Panc1 (cell line): Measurements from ENCODE around the gene TMEM163. TPM values are rescaled to one million over a fixed set of nuclear protein-coding genes. Genes with fewer than 3 reads are reported as not detected.

Experiments
- ATAC-seq: fragments of 200-7000 bp; cut with Tn5 transposase; 2 replicates; pipeline ENCODE4 v1.9.1; 2020; ENCODE audit warnings: mild to moderate bottlenecking, moderate library complexity
- BruUV-seq: library from RNA; stranded (reverse); fragments of 400-500 nt; replicated peaks from 2 replicates; lab custom pipeline; 2021; lab: Mats Ljungman, UMichigan
- CTCF ChIA-PET: fragments of 300-600 bp; sonication (Branson Sonifier 250); formaldehyde crosslinking; loops from one replicate; lab custom pipeline; 2022; ENCODE audit warnings: antibody characterized with exemption; lab: Charles Lee
- POLR2A ChIA-PET: fragments of 300-600 bp; sonication (Branson Sonifier 250); formaldehyde crosslinking; loops from one replicate; lab custom pipeline; 2022; ENCODE audit warnings: antibody characterized with exemption; lab: Charles Lee
- DNase-seq: peaks from one replicate; pipeline ENCODE4 v3.0.0-alpha.2; 2010; ENCODE audit warnings: low read depth, low spot score
- H3K27ac ChIP-seq: 2 replicates; pipeline ENCODE4 v1.5.1; 2011; ENCODE audit warnings: mild to moderate bottlenecking, low read length, inconsistent platforms
- H3K27me3 ChIP-seq: fragments of 200-500 bp; sonication (Bioruptor generic); 2 replicates; pipeline ENCODE4 v1.6.0; 2014; ENCODE audit warnings: low read length, inconsistent platforms; ENCODE audit not compliant: control insufficient read depth, insufficient read depth
- H3K36me3 ChIP-seq: fragments of 200-500 bp; sonication (Bioruptor generic); 2 replicates; pipeline ENCODE4 v1.5.1; 2014; ENCODE audit warnings: inconsistent platforms, mild to moderate bottlenecking, low read length, moderate library complexity; ENCODE audit not compliant: control insufficient read depth, insufficient read depth
- H3K4me1 ChIP-seq: 2 replicates; pipeline ENCODE4 v1.5.1; 2011; ENCODE audit warnings: inconsistent platforms, mild to moderate bottlenecking, low read length, moderate library complexity; ENCODE audit not compliant: control insufficient read depth, insufficient read depth
- H3K4me3 ChIP-seq, 2 experiments: 2 replicates each; pipeline ENCODE4 v1.5.1; 2011 to 2012; ENCODE audit warnings: low read depth in 2 of 2, low read length in 2 of 2, mild to moderate bottlenecking in 2 of 2, inconsistent platforms in 1 of 2, moderate library complexity in 1 of 2
- H3K9me3 ChIP-seq: fragments of 200-500 bp; sonication (Bioruptor generic); 2 replicates; pipeline ENCODE4 v1.5.1; 2014; ENCODE audit warnings: low read depth, mild to moderate bottlenecking, inconsistent platforms, low read length, moderate library complexity; ENCODE audit not compliant: control insufficient read depth, insufficient read depth
- POLR2AphosphoS5 ChIP-seq: IDR thresholded peaks from 2 replicates; pipeline ENCODE4 v1.6.1; 2012; ENCODE audit warnings: mild to moderate bottlenecking, low read depth, low read length, moderate library complexity
- SIN3A ChIP-seq: IDR thresholded peaks from 2 replicates; pipeline ENCODE4 v1.6.1; 2012; ENCODE audit warnings: low read depth, mild to moderate bottlenecking, low read length, moderate library complexity, borderline replicate concordance; ENCODE audit not compliant: insufficient read depth
- TCF7L2 ChIP-seq: IDR thresholded peaks from 2 replicates; pipeline ENCODE4 v1.6.1; 2011; ENCODE audit warnings: mild to moderate bottlenecking, low read depth, low read length, inconsistent platforms
- in situ Hi-C: cut with HindIII; loops from 2 replicates; pipeline ENCODE4 v1.10.0; 2016; ENCODE audit warnings: low sequenced_read_pairs, low pct_unique_long_range_greater_than_20kb
- intact Hi-C: fragments of 100-400 bp; cut with micrococcal nuclease; formaldehyde crosslinking; loops from one replicate; pipeline ENCODE4 v1.10.0; 2022; ENCODE audit not compliant: unreplicated experiment
- total RNA-seq: library from RNA; stranded (reverse); gene quantifications from one replicate; pipeline ENCODE4 v1.2.1, GENCODE V29; 2021; ENCODE audit not compliant: unreplicated experiment
- TF ChIP-seq, protein P1 (sequence below), 2 experiments: IDR thresholded peaks; 2 replicates each; pipeline ENCODE4 v1.6.1; 2011 to 2012; ENCODE audit warnings: low read depth in 2 of 2, control low read depth in 1 of 2, low read length in 1 of 2, mild to moderate bottlenecking in 1 of 2, moderate library complexity in 1 of 2; ENCODE audit not compliant: insufficient read depth in 1 of 2
- TF ChIP-seq, protein P2 (sequence below): fragments of 450-650 bp; IDR thresholded peaks from 2 replicates; pipeline ENCODE4 v1.5.1; 2017; ENCODE audit warnings: mild to moderate bottlenecking

TMEM163 gene
- total RNA-seq, 1 experiment from 2014 or later = not detected

DNA sequence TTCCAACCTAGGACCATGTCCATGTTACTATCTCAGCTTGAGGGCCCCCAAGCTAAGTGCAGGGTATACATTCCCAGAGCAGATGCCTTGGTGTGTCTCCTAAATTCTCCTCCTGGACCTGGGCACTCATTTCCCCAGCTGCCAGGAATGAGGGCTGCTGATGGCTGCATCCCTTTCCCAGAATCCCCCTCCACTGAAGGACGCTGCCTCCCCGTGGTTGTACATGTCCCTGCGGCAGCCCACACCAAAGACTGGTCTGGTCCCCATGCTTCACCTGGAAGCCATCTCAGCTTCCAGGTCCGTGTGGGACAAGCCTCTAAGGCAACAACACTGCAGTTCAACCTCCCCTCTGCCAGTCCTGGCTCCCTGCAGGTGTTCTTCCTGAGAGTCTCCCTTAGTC, 14.6 kb downstream of the TMEM163 start:
- no peak overlapping the region for H3K27ac ChIP-seq
- DNase-seq (no peak), ATAC-seq (no peak)
- intact Hi-C loops = no loop called here
- ChIA-PET CTCF (no interaction called here), POLR2A (no interaction called here)
- H3K9me3 ChIP-seq = no peaks in the 10 kb centered on the region
- H3K36me3 ChIP-seq = no peaks in the 10 kb centered on the region
- H3K4me3 ChIP-seq = no peak overlapping the region
- TF ChIP-seq POLR2AphosphoS5 (no peak), SIN3A (no peak), TCF7L2 (no peak)
- TF ChIP-seq, protein P1, sequence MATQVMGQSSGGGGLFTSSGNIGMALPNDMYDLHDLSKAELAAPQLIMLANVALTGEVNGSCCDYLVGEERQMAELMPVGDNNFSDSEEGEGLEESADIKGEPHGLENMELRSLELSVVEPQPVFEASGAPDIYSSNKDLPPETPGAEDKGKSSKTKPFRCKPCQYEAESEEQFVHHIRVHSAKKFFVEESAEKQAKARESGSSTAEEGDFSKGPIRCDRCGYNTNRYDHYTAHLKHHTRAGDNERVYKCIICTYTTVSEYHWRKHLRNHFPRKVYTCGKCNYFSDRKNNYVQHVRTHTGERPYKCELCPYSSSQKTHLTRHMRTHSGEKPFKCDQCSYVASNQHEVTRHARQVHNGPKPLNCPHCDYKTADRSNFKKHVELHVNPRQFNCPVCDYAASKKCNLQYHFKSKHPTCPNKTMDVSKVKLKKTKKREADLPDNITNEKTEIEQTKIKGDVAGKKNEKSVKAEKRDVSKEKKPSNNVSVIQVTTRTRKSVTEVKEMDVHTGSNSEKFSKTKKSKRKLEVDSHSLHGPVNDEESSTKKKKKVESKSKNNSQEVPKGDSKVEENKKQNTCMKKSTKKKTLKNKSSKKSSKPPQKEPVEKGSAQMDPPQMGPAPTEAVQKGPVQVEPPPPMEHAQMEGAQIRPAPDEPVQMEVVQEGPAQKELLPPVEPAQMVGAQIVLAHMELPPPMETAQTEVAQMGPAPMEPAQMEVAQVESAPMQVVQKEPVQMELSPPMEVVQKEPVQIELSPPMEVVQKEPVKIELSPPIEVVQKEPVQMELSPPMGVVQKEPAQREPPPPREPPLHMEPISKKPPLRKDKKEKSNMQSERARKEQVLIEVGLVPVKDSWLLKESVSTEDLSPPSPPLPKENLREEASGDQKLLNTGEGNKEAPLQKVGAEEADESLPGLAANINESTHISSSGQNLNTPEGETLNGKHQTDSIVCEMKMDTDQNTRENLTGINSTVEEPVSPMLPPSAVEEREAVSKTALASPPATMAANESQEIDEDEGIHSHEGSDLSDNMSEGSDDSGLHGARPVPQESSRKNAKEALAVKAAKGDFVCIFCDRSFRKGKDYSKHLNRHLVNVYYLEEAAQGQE (IDR thresholded peaks at IDR 0.05; ENCODE audit: insufficient read depth in 1 of 2, low read depth in 2 of 2, low read length in 1 of 2) = no peak
- TF ChIP-seq, protein P2, sequence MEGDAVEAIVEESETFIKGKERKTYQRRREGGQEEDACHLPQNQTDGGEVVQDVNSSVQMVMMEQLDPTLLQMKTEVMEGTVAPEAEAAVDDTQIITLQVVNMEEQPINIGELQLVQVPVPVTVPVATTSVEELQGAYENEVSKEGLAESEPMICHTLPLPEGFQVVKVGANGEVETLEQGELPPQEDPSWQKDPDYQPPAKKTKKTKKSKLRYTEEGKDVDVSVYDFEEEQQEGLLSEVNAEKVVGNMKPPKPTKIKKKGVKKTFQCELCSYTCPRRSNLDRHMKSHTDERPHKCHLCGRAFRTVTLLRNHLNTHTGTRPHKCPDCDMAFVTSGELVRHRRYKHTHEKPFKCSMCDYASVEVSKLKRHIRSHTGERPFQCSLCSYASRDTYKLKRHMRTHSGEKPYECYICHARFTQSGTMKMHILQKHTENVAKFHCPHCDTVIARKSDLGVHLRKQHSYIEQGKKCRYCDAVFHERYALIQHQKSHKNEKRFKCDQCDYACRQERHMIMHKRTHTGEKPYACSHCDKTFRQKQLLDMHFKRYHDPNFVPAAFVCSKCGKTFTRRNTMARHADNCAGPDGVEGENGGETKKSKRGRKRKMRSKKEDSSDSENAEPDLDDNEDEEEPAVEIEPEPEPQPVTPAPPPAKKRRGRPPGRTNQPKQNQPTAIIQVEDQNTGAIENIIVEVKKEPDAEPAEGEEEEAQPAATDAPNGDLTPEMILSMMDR = no peak
- no peaks in the 10 kb centered on the region for H3K4me1 ChIP-seq
- peaks cover 7% of the 10 kb centered on the region; the same call in 1 of the 2 replicates for H3K27me3 ChIP-seq
- no TSS peak for BruUV-seq
- in situ Hi-C loops = no loop called here

DNA sequence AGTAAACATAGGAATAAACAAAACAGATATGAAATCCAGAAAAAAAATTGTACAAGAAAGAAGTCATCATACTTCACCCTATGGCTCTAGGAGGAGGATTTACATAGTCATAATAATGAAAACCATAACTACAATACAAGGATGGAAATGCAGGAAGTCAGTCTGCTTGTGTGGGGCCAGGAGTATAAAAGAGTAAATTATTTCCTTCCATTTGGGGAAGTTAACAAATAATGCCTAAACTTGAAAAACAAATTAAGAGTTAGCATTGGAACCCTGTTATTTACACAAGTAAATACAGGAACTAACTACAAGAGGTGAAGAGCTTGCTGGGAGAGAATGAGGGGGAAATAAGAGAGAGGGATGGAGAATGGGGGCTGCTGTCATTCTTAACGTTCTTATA, 15.4 kb downstream of the TMEM163 start:
- H3K27ac ChIP-seq = no peak overlapping the region
- no peaks in the 10 kb centered on the region for H3K4me1 ChIP-seq
- no peaks in the 10 kb centered on the region for H3K9me3 ChIP-seq
- TF ChIP-seq POLR2AphosphoS5 (no peak), TCF7L2 (no peak), SIN3A (no peak)
- TF ChIP-seq, protein P1 (IDR thresholded peaks at IDR 0.05; ENCODE audit: insufficient read depth in 1 of 2, low read depth in 2 of 2, low read length in 1 of 2) = no peak
- TF ChIP-seq, protein P2 = no peak
- CTCF ChIA-PET = interaction anchor here (0.6 kb wide), 1 partner anchor 443 kb away, joined by 5 read pairs; no protein-coding TSS in a partner anchor
- DNase-seq = no peak
- intact Hi-C loops = no loop called here
- peaks cover 7% of the 10 kb centered on the region; the same call in 1 of the 2 replicates for H3K27me3 ChIP-seq
- in situ Hi-C loops = no loop called here
- no peak for ATAC-seq
- no peak overlapping the region for H3K4me3 ChIP-seq
- no peaks in the 10 kb centered on the region for H3K36me3 ChIP-seq
- no TSS peak for BruUV-seq
- POLR2A ChIA-PET = no interaction called here
